Endothelial cell (in vitro differentiated cells): ENCODE data around the gene MED13L. TPM values are rescaled to one million over a fixed set of nuclear protein-coding genes. Genes with fewer than 3 reads are reported as not detected.
A peak's percentile ranks its signal among the peaks of the same experiment; 100 is the strongest.

Experiments
- DNase-seq: peaks from one replicate; pipeline ENCODE4 v3.0.0; 2021; ENCODE audit warnings: low spot score
- H3K27ac Mint-ChIP-seq: one replicate; pipeline ENCODE4 v1.8.0; 2021; ENCODE audit warnings: mixed read lengths, inconsistent platforms; ENCODE audit not compliant: unreplicated experiment
- H3K27me3 Mint-ChIP-seq: one replicate; pipeline ENCODE4 v1.8.0; 2021; ENCODE audit warnings: mild to moderate bottlenecking, moderate library complexity, mixed read lengths, inconsistent platforms; ENCODE audit not compliant: unreplicated experiment
- H3K36me3 Mint-ChIP-seq: one replicate; pipeline ENCODE4 v1.8.0; 2021; ENCODE audit warnings: mild to moderate bottlenecking, low read depth, mixed read lengths, inconsistent platforms; ENCODE audit not compliant: unreplicated experiment
- H3K4me1 Mint-ChIP-seq: one replicate; pipeline ENCODE4 v1.8.0; 2021; ENCODE audit warnings: mild to moderate bottlenecking, mixed read lengths, inconsistent platforms; ENCODE audit not compliant: unreplicated experiment
- H3K4me3 Mint-ChIP-seq: one replicate; pipeline ENCODE4 v1.8.0; 2021; ENCODE audit warnings: mild to moderate bottlenecking, mixed read lengths, inconsistent platforms; ENCODE audit not compliant: unreplicated experiment
- H3K9me3 Mint-ChIP-seq: one replicate; pipeline ENCODE4 v1.8.0; 2021; ENCODE audit warnings: mixed read lengths, inconsistent platforms; ENCODE audit not compliant: unreplicated experiment
- CTCF ChIP-seq: fragments of 200-600 bp; sonication (generic); IDR thresholded peaks from one replicate; pipeline ENCODE4 v1.5.0; 2021; ENCODE audit warnings: antibody characterized with exemption; ENCODE audit not compliant: unreplicated experiment
- total RNA-seq: library from RNA; stranded (reverse); fragmentation: NEBNext Ultra II Directional; extraction: Animal tissue kit (Norgen Biotek cat#: 25700); gene quantifications from one replicate; pipeline ENCODE4 v1.2.1, GENCODE V29; 2021; ENCODE audit not compliant: unreplicated experiment

The MED13L gene
- total RNA-seq, 1 donor from 2014 or later, result 97.0 TPM

GRCh38 chr12:115988625-115989563, 288.6 kb downstream of the MED13L start:
- Mint-ChIP-seq H3K27me3 (peaks cover 2% of the 10 kb centered on the region), H3K9me3 (no peaks in the 10 kb centered on the region), H3K36me3 (peaks cover 31% of the 10 kb centered on the region), H3K4me3 (no peak overlapping the region), H3K4me1 (peaks cover 22% of the 10 kb centered on the region), H3K27ac (no peak overlapping the region)
- no peak for DNase-seq
- TF ChIP-seq CTCF, result no peak

- no peak for TF ChIP-seq CTCF
- H3K4me1 Mint-ChIP-seq, result peaks cover 22% of the 10 kb centered on the region
- peaks cover 2% of the 10 kb centered on the region for H3K27me3 Mint-ChIP-seq
- H3K4me3 Mint-ChIP-seq, result no peak overlapping the region
- no peak overlapping the region for H3K27ac Mint-ChIP-seq
- H3K36me3 Mint-ChIP-seq, result peaks cover 31% of the 10 kb centered on the region
- no peak for DNase-seq
- H3K9me3 Mint-ChIP-seq, result no peaks in the 10 kb centered on the region
Measured at GRCh38 chr12:115988212-115988611, 289.3 kb downstream of the MED13L start.

- H3K4me3 Mint-ChIP-seq, result no peak overlapping the region
- peaks cover 2% of the 10 kb centered on the region for H3K27me3 Mint-ChIP-seq
- no peak for DNase-seq
- TF ChIP-seq CTCF, result no peak
- no peak overlapping the region for H3K27ac Mint-ChIP-seq
- no peaks in the 10 kb centered on the region for H3K9me3 Mint-ChIP-seq
- peaks cover 19% of the 10 kb centered on the region for H3K36me3 Mint-ChIP-seq
- H3K4me1 Mint-ChIP-seq, result peaks cover 28% of the 10 kb centered on the region
Measured at GRCh38 chr12:115984616-115985015, 292.9 kb downstream of the MED13L start.

GRCh38 chr12:115983226-115983798, 294.2 kb downstream of the MED13L start:
- H3K27ac Mint-ChIP-seq, result no peak overlapping the region
- H3K36me3 Mint-ChIP-seq, result peaks cover 12% of the 10 kb centered on the region
- H3K4me3 Mint-ChIP-seq, result no peak overlapping the region
- peaks cover 17% of the 10 kb centered on the region for H3K4me1 Mint-ChIP-seq
- TF ChIP-seq CTCF, result peak; percentile 13
- peaks cover 2% of the 10 kb centered on the region for H3K27me3 Mint-ChIP-seq
- peak; percentile 46 for DNase-seq
- no peaks in the 10 kb centered on the region for H3K9me3 Mint-ChIP-seq

- no peak for DNase-seq
- H3K9me3 Mint-ChIP-seq, result no peaks in the 10 kb centered on the region
- H3K36me3 Mint-ChIP-seq, result peaks cover 3% of the 10 kb centered on the region
- H3K27me3 Mint-ChIP-seq, result peaks cover 2% of the 10 kb centered on the region
- H3K4me1 Mint-ChIP-seq, result peaks cover 18% of the 10 kb centered on the region
- no peak for TF ChIP-seq CTCF
- H3K4me3 Mint-ChIP-seq, result no peak overlapping the region
- H3K27ac Mint-ChIP-seq, result peak overlapping the region; percentile 37
Measured at GRCh38 chr12:115980339-115980738, 297.2 kb downstream of the MED13L start.
